ENCODE measurements around the gene ADPRM.
A peak's percentile ranks its signal among the peaks of the same experiment; 100 is the strongest.

Gene ADPRM, protein sequence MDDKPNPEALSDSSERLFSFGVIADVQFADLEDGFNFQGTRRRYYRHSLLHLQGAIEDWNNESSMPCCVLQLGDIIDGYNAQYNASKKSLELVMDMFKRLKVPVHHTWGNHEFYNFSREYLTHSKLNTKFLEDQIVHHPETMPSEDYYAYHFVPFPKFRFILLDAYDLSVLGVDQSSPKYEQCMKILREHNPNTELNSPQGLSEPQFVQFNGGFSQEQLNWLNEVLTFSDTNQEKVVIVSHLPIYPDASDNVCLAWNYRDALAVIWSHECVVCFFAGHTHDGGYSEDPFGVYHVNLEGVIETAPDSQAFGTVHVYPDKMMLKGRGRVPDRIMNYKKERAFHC

GRCh38 chr17:10697092-10698081 lies at the start of gene ADPRM, which contains the start of gene SCO1:
ADPRM (plus strand) TSS chr17:10697594; CDS start chr17:10704927, 7,333 bp downstream.
SCO1 (minus strand) TSS chr17:10697533; CDS start chr17:10697507, 26 bp downstream.
- peak within 1 kb of the TSS; percentile 90 for H3K4me3 ChIP-seq (ENCODE audit: low read depth, low read length)

GRCh38 chr17:10648381-10648780 lies 49.0 kb upstream of the ADPRM start:
- no peak overlapping the region for H3K4me3 ChIP-seq (ENCODE audit: low read depth, low read length)

- H3K4me3 ChIP-seq (ENCODE audit: low read depth, low read length): no peak overlapping the region
Observed at GRCh38 chr17:10648956-10649355, 48.4 kb upstream of the ADPRM start.

DNA sequence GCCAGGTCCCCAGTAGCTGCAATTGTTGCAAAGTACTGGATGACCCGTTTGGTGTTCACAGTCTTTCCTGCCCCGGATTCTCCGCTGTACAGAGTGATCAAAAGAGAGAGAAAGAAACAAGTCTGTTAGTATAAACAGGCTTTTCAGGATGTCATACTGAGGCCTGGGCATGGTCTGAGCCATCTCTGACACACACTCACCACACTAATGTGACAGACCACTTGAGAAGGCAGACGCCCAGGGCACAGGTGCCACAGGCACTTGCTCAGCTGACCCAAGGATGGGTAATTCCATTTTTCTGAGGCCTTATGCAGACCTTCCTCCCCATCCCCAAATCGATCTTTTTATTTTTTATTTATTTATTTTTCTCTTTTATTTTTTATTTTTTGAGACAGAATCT lies 47.8 kb upstream of the ADPRM start:
- H3K4me3 ChIP-seq (ENCODE audit: low read depth, low read length): no peak overlapping the region

DNA sequence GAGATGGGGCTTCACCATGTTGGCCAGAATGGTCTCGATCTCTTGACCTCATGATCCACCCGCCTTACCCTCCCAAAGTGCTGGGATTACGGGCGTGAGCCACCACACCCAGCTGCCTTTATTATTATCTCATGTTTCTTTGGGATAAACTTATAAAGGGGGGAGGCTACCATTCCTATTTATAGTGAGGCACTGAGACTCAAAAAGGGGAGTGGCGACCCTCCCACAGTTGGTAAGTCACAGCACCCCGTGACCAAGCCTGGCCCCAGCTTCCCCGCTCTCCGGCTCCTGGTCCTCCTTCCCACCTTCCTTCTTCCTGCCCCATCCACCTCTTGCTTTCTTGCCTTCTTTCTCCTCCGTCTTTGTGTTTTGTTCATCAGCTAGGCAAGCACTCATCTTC lies 45.5 kb upstream of the ADPRM start:
- no peak overlapping the region for H3K4me3 ChIP-seq (ENCODE audit: low read depth, low read length)

GRCh38 chr17:10652984-10653659 lies 44.3 kb upstream of the ADPRM start:
- H3K4me3 ChIP-seq (ENCODE audit: low read depth, low read length): no peak overlapping the region

DNA sequence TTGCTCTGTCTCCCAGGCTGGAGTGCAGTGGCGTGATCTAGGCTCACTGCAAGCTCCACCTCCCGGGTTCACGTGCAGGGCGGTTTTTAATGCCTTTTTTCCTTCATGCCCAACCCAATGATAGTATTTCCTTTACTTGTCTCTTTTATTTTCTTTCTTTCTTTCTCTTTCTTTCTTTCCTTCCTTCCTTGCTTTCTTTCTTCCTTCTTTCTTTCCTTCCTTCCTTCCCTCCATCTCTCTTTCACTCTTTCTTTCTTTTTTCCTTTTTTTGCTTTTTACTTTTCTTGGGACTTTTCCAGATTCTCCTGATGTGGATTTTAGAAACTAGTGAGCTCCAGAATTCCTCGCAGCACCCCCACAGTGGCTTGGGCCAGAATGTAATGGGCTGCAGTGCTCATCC lies 43.4 kb upstream of the ADPRM start:
- H3K4me3 ChIP-seq (ENCODE audit: low read depth, low read length): no peak overlapping the region

- H3K4me3 ChIP-seq (ENCODE audit: low read depth, low read length): no peak within 1 kb of the TSS
Observed at GRCh38 chr17:10657148-10657547, 40.2 kb upstream of the ADPRM start, which contains the start of gene MYH3. MYH3 (minus strand) TSS chr17:10657309; CDS start chr17:10655064, 2,245 bp downstream.

DNA sequence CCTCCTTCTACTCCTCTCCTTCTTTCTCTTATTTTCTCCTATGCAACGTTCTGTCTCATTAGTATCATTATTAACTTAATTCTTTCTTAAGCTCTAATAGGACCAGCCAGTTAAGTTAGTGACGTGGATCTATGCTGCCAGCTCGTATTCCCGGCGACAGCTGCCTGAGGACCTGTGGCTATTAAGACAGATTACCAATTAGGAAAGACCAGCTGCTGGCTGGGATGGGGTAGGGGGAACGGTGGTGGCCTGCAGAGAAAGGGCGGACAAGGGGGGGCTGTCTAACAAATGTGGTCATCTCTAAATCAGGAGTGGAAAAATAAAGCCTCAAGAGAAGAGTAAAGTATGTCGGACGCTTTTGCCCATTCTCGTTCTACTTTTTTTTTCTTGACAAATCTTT lies 39.5 kb upstream of the ADPRM start:
- no peak overlapping the region for H3K4me3 ChIP-seq (ENCODE audit: low read depth, low read length)

GRCh38 chr17:10661437-10661836 lies 36.0 kb upstream of the ADPRM start:
- H3K4me3 ChIP-seq (ENCODE audit: low read depth, low read length): no peak overlapping the region

GRCh38 chr17:10663231-10663630 lies 34.2 kb upstream of the ADPRM start:
- no peak overlapping the region for H3K4me3 ChIP-seq (ENCODE audit: low read depth, low read length)

- H3K4me3 ChIP-seq (ENCODE audit: low read depth, low read length): no peak overlapping the region
Observed at GRCh38 chr17:10664571-10664970, 32.8 kb upstream of the ADPRM start.

GRCh38 chr17:10666906-10667305 lies 30.5 kb upstream of the ADPRM start:
- H3K4me3 ChIP-seq (ENCODE audit: low read depth, low read length): no peak overlapping the region

- H3K4me3 ChIP-seq (ENCODE audit: low read depth, low read length): no peak overlapping the region
Observed at GRCh38 chr17:10668775-10669174, 28.6 kb upstream of the ADPRM start.

DNA sequence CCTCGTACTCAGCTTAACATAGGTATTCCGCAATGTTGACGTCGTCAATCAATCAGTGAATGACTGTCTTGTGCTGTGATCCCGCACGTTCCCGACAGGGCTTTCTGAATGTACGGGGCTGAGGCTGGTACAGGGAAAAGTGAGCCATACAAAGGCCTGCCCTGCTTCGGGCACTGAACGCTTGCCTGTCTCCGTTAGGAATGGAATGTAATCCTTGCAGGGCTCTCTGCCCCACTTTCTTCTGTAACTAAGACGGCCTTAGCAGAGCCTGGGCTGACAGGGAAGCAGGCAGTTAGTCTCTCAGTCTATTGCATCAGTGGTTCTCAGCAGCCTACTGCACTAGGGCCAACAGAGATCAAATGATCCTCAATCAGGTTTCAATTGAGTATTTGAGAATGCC lies 24.1 kb upstream of the ADPRM start:
- no peak overlapping the region for H3K4me3 ChIP-seq (ENCODE audit: low read depth, low read length)

GRCh38 chr17:10674704-10675103 lies 22.7 kb upstream of the ADPRM start:
- no peak overlapping the region for H3K4me3 ChIP-seq (ENCODE audit: low read depth, low read length)

- H3K4me3 ChIP-seq (ENCODE audit: low read depth, low read length): no peak overlapping the region
Observed at GRCh38 chr17:10681866-10682446, 15.4 kb upstream of the ADPRM start.

GRCh38 chr17:10683853-10684252 lies 13.5 kb upstream of the ADPRM start:
- H3K4me3 ChIP-seq (ENCODE audit: low read depth, low read length): no peak overlapping the region

DNA sequence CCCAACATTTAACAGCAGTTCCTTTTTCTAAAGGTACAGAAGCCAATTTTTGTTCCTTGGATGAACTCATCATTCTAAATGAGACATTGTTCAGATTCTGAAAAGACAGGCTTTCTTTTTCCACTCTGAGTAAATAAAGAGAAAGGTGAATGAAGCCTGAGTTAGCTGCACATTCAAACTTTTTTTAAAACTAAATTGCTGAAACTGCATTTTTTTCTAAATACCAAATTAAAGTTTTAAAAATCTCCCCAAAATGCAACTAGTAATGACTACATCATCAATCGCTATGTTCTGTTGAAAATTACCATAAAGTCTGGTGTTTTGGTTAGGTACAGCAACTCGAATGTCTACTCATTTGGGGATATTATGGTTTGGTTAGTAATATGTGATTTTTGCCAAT lies 9.9 kb upstream of the ADPRM start:
- no peak overlapping the region for H3K4me3 ChIP-seq (ENCODE audit: low read depth, low read length)

- H3K4me3 ChIP-seq (ENCODE audit: low read depth, low read length): peak overlapping the region; percentile 90
Observed at GRCh38 chr17:10695875-10696407, 1.5 kb upstream of the ADPRM start.

Data from iPS-11a (cell line).